ENCODE results near the gene ZNF692. TPM values are rescaled to one million over a fixed set of nuclear protein-coding genes. Genes with fewer than 3 reads are reported as not detected.

The ZNF692 gene
- total and polyA plus RNA-seq, 8 donors, result 31.9 to 66.6 (median 57.3) TPM

DNA sequence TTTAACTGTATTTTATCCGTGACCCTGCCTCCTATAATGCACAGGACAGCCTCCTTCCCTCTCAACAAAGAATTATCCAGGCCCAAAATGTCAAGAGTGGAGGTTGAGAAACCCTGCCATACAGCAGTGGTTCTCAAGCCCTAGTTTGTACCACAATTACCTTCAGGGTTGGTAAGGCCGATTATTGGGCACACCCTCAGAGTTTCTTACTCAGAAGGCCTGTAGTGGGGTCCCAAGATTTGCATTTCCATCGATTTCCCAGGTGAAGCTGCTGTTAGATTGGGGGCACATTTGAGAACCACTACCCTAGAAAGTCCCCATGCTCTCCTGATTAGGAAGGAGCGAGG is 46.8 kb upstream of the ZNF692 start:
- no peak for DNase-seq
- intact Hi-C loops (cut with DNase I), result no loop called here
- Histone ChIP-seq H3K36me3 (peaks cover 0 to 3% of the 10 kb centered on the region in 2 donors), H3K4me1 (peaks cover 8 to 23% of the 10 kb centered on the region in 2 donors), H3K4me3 (peak overlapping the region; percentile 56), H3K9me3 (no peaks in the 10 kb centered on the region), H3K27ac (peak overlapping the region; percentile 90 to 98), H3K27me3 (no peaks in the 10 kb centered on the region)
- TF ChIP-seq, protein P1, sequence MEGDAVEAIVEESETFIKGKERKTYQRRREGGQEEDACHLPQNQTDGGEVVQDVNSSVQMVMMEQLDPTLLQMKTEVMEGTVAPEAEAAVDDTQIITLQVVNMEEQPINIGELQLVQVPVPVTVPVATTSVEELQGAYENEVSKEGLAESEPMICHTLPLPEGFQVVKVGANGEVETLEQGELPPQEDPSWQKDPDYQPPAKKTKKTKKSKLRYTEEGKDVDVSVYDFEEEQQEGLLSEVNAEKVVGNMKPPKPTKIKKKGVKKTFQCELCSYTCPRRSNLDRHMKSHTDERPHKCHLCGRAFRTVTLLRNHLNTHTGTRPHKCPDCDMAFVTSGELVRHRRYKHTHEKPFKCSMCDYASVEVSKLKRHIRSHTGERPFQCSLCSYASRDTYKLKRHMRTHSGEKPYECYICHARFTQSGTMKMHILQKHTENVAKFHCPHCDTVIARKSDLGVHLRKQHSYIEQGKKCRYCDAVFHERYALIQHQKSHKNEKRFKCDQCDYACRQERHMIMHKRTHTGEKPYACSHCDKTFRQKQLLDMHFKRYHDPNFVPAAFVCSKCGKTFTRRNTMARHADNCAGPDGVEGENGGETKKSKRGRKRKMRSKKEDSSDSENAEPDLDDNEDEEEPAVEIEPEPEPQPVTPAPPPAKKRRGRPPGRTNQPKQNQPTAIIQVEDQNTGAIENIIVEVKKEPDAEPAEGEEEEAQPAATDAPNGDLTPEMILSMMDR (IDR thresholded peaks at IDR 0.05), result no peak
- ATAC-seq, result no peak

DNA sequence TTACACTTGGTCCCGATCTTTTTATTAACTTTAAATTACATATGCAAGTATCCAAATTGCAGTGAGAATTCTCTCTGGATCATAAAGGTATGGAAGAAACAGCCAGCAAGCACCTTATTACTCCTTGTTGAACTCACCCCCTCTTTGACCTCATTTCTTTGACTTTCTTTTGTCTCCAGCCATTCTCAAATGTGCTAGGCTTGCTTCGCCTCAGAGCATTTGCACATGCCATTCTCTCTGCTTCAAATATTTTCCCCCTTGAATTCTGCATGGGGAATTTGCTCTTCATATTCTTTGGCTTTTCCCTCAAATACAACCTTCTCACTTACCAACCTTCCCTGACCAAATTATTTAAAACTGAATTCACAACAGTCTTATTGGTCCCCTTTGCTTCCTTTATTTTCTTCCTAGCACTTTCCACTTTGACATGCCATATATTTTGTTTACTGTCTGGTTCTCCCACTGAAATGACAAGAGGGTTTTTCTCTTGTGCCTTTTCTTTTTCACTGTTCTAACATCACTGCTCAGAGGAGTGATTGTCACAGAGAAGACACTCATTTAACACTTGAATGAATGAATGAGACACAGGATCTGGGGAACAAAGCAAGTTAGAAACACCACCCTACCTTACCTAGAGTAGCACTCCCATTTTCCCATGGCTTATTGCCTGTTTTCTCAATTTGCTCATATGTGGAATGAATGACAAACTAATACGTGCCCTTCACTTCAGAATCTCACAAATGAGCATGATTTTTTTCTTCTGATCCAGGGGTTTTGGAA is 45.7 kb upstream of the ZNF692 start:
- H3K4me3 ChIP-seq, result no peak overlapping the region
- H3K27me3 ChIP-seq, result peaks cover 0 to 4% of the 10 kb centered on the region in 2 donors
- H3K27ac ChIP-seq, result no peak overlapping the region
- H3K9me3 ChIP-seq, result no peaks in the 10 kb centered on the region
- no peak for ATAC-seq
- TF ChIP-seq, protein P1 (IDR thresholded peaks at IDR 0.05), result no peak
- intact Hi-C loops (cut with DNase I), result no loop called here
- no peaks in the 10 kb centered on the region for H3K36me3 ChIP-seq
- DNase-seq, result no peak
- peaks cover 8 to 23% of the 10 kb centered on the region in 2 donors for H3K4me1 ChIP-seq

DNA sequence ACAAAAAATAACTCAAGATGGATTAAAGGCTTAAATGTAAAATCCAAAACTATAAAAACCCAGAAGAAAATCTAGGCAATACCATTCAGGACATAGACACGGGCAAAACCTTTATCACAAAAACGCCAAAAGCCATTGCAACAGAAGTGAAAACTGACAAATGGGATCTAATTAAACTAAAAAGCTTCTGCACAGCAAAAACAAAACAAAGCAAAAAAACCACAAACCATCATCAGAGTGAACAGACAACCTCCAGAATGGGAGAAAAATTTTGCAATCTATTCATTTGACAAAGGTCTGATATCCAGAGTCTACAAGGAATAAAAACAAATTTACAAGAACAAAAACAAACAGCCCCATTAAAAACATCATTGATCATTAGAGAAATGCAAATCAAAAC is 42.7 kb upstream of the ZNF692 start:
- ATAC-seq (no peak), DNase-seq (no peak)
- no peaks in the 10 kb centered on the region for H3K9me3 ChIP-seq
- intact Hi-C loops (cut with DNase I), result no loop called here
- TF ChIP-seq, protein P1 (IDR thresholded peaks at IDR 0.05), result no peak
- no peak overlapping the region for H3K27ac ChIP-seq
- H3K36me3 ChIP-seq, result no peaks in the 10 kb centered on the region
- H3K4me1 ChIP-seq, result peaks cover 0 to 6% of the 10 kb centered on the region in 2 donors
- no peak overlapping the region for H3K4me3 ChIP-seq
- peaks cover 0 to 12% of the 10 kb centered on the region in 2 donors for H3K27me3 ChIP-seq

DNA sequence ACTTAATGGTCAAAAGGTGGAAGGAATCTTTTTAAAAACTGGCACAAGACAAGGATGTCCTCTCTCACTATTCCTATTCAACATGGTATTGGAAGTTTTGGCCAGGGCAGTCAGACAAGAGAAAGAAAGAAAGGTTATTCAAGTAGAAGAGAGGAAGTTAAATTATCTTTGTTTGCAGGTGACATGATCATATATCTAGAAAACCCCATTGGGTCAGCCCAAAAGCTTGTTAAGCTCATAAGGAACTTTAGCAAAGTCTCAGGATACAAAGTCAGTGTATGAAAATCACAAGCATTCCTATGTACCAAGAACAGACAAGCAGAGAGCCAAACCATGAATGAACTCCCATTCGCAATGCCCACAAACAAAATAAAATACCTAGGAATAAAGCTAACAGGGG is 41.8 kb upstream of the ZNF692 start:
- Histone ChIP-seq H3K36me3 (no peaks in the 10 kb centered on the region), H3K4me1 (peaks cover 0 to 5% of the 10 kb centered on the region in 2 donors), H3K4me3 (no peak overlapping the region), H3K9me3 (no peaks in the 10 kb centered on the region), H3K27me3 (peaks cover 0 to 17% of the 10 kb centered on the region in 2 donors), H3K27ac (no peak overlapping the region)
- no peak for DNase-seq
- intact Hi-C loops (cut with DNase I), result no loop called here
- no peak for ATAC-seq
- TF ChIP-seq, protein P1 (IDR thresholded peaks at IDR 0.05), result no peak

DNA sequence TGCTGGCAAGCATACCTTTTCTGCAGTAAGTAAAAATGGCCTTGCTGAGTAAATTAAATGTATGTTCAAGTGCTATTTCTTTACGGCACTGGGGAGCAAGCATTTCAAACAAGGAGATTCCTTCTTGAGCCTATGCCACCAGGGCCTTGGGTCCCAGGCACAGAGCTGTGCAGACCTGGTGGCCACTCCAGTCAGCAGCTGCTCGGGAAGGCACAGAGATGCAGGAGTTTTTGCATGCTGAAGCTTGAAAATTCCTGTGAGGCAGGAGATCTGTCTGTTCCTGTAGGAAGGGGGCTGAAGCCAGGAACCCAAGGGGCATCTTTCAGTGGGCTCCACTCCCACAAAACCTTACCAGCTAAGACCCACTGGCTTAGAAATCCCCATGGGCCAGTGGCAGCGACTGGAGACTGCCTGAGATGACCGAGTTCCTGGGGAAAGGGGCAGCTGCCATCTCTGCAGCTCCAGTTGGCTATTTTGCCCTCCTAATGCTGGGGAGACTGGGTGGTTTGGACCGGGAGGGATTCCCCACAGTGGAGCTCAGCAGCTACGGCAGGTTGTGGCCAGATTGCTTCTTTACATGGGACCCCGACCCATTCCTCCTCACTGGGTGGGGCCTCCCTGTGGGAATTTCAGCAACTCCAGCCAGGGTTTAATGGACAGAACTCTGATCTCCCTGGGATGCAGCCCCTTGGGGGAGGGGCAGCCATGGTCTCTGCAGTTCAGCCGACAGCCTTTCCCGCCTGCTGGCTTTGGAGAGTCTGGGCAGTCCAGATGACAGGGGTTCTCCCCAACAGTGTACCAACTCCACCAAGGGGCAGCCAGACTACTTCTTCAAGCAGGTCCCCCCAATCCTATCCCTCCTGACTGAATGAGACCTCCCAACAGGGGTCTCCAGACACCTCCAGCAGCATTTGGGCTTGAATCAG is 38.8 kb upstream of the ZNF692 start:
- no peak overlapping the region for H3K27ac ChIP-seq
- TF ChIP-seq, protein P1 (IDR thresholded peaks at IDR 0.05), result no peak
- no peak for DNase-seq
- H3K9me3 ChIP-seq, result no peaks in the 10 kb centered on the region
- ATAC-seq, result no peak
- H3K4me3 ChIP-seq, result no peak overlapping the region
- intact Hi-C loops (cut with DNase I), result no loop called here
- H3K27me3 ChIP-seq, result peaks cover 0 to 17% of the 10 kb centered on the region in 2 donors
- H3K36me3 ChIP-seq, result no peaks in the 10 kb centered on the region
- H3K4me1 ChIP-seq, result no peaks in the 10 kb centered on the region

Measured in left lung (tissue), 10 donors.